GM12873 (cell line): ENCODE results near the gene TNC.

Experiments used
- CTCF ChIP-seq: IDR thresholded peaks from 2 replicates; pipeline ENCODE4 v1.5.1; 2012; ENCODE audit warnings: low read depth, mild to moderate bottlenecking, moderate library complexity, low read length, control low read depth; ENCODE audit not compliant: insufficient read depth; ENCODE audit errors: missing control alignments

TNC gene

DNA sequence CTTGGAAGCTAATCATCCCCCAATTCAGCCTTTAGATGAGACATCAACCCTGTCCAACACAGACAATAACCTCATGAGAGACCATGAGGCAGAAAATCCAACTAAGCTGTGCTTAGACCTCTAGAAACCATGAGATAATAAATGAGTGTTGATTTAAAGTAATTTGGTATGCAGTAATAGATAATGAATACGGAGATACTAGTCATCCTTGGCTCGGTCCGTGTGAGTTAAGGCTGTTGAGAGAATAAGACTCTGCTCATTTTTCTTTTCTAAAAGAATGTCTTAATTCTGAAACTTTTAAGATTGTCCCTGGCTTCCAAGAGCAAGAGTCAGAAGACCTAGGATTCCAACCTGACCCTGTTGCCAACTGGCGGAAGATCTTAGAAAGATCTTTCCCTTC is 6.1 kb downstream of the TNC start:
- no peak for TF ChIP-seq CTCF

- no peak for TF ChIP-seq CTCF
Observed at GRCh38 chr9:115109486-115109885, 8.5 kb downstream of the TNC start.

DNA sequence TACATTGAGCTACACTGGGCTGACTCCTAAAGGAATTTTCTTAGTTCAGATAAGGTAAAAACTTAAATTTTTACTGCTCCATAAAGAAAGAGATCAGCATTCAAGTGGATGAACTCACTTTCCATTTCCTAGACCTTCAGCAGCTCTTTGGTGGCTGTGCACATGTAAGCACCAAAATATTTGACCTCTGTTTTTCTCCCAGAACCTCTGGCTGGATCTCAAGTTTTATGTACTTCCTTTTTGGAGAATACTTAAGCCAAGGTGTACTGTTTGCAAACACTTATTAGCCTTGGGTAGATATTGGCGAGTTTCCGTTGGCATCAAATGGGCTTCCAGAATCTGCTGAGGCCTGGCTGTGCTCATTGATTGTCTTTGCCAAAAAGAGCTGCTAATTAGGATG is 10.3 kb downstream of the TNC start:
- TF ChIP-seq CTCF = no peak

DNA sequence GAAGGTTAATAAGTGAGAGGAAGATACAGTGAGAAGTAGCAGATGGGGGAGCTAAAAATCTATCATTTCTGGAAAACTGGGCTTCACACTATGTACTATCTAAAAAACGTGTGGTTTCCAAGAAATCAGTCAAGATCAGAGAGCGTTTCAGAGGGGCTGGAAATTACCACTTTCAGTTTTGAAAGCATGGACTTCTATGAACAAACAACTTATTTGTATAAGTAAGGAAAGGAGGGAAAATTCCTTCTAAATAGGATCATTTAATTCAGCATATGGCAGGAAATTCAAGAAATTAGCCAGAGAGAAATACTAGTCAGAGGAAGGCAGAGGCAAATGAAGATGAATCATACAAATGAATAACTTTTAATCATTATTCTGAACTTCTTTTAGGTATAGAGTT is 11.3 kb downstream of the TNC start:
- TF ChIP-seq CTCF = no peak

- no peak for TF ChIP-seq CTCF
Observed at GRCh38 chr9:115106001-115106400, 12.0 kb downstream of the TNC start.

DNA sequence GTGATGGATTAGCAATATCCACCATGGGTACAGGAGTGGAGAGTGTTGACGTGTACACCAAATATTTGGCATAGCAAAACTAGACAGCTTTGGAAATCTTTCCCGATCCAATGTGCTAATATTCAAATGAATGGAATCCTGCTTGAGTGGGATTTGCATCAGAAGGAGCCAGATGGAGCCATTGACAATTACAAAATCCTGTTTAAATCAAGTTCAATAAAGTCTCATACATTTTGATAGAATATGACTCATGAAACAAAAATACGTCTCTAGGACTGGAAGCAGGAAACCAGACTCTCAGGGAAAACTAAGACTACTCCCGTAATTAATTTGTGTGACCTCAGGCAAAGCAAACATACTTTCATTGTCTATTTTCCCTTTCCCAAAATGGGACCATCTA is 13.0 kb downstream of the TNC start:
- TF ChIP-seq CTCF = no peak

DNA sequence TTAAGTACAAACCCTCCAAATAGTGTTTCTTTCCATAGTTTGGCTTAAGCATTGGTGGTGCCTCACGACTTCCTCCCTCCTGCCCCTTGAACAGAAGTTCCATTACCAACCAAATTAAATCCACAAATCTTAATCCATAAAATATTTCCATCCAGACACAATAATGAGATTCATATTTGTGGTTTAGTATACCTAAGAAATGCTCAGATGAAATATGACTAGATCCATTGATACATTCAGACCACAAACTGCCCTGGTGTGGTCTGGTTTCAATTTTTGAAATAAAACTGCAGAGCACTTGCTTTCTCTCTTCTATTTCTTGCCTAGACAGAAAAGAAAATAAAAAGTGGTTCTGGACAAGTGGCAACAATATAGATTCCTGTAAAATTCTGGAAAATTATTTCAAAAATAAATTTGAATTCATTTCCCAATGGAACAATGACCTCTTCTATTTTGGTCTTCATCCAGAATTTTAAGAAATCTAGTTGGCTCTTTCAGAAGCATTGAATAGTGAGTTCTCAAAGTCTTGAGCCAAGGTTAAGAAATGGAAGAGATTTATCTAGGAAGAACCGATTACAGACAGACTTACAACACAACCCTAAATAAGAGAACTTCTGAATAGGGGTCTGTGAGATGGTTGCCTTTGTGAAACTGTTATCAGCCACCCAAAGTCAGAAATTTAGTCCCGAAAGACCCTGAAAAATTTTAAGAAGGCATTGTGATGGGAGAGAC is 14.0 kb downstream of the TNC start:
- no peak for TF ChIP-seq CTCF

DNA sequence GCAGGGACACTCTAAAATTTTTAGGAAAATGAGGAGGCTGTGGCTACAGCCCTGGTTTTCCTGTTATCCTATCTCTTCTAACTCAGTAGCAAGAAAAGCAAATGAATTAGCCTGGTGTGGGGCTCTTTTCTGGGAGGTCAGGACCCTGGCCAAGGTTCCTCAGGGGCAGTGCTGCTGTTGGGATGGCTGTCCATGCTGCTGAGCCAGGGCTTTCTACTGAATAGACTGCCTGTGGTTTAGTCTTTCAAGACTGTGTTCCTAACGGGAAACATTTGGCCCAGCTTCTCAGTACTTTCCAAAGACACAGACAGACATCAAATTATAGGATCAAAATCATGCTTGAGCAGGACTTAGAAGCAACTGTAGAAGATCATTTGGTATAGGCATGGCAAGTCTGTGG is 18.1 kb downstream of the TNC start:
- TF ChIP-seq CTCF = no peak
